Endodermal cell (in vitro differentiated cells): Measurements from ENCODE around the gene TRIM2. TPM values are rescaled to one million over a fixed set of nuclear protein-coding genes. Genes with fewer than 3 reads are reported as not detected.

Experiments
- DNase-seq: peaks from one replicate; pipeline ENCODE4 v3.0.0-alpha.2; 2017
- H3K27ac ChIP-seq: 2 replicates; pipeline ENCODE4 v1.5.1; 2013; ENCODE audit warnings: mild to moderate bottlenecking, low read depth, low read length, moderate library complexity
- H3K27me3 ChIP-seq: 2 replicates; pipeline ENCODE4 v1.6.1; 2013; ENCODE audit warnings: mild to moderate bottlenecking, low read length, moderate library complexity; ENCODE audit not compliant: insufficient read depth, control insufficient read depth, poor library complexity, severe bottlenecking
- H3K36me3 ChIP-seq: 2 replicates; pipeline ENCODE4 v1.7.0; 2013; ENCODE audit warnings: mild to moderate bottlenecking, low read length, moderate library complexity; ENCODE audit not compliant: control insufficient read depth, insufficient read depth
- H3K4me1 ChIP-seq: one replicate; pipeline ENCODE4 v1.7.0; 2013; ENCODE audit warnings: low read length; ENCODE audit not compliant: control insufficient read depth, insufficient read depth
- H3K4me3 ChIP-seq: 2 replicates; pipeline ENCODE4 v1.5.1; 2013; ENCODE audit warnings: mild to moderate bottlenecking, low read length, moderate library complexity
- H3K9ac ChIP-seq: 2 replicates; pipeline ENCODE4 v1.6.1; 2013; ENCODE audit warnings: mild to moderate bottlenecking, low read length, moderate library complexity; ENCODE audit not compliant: poor library complexity, severe bottlenecking; ENCODE audit errors: extremely low read depth
- H3K9me3 ChIP-seq: 2 replicates; pipeline ENCODE4 v1.6.1; 2013; ENCODE audit warnings: mild to moderate bottlenecking, low read length, moderate library complexity; ENCODE audit not compliant: control insufficient read depth
- H3K27ac Mint-ChIP-seq: 2 replicates; pipeline ENCODE4 v1.8.0; 2020; ENCODE audit warnings: mixed read lengths
- H3K27me3 Mint-ChIP-seq: 2 replicates; pipeline ENCODE4 v1.8.0; 2021; ENCODE audit warnings: mild to moderate bottlenecking, mixed read lengths; ENCODE audit not compliant: insufficient read depth
- H3K36me3 Mint-ChIP-seq: 2 replicates; pipeline ENCODE4 v1.8.0; 2020; ENCODE audit warnings: low read depth, mixed read lengths
- H3K4me1 Mint-ChIP-seq: 2 replicates; pipeline ENCODE4 v1.8.0; 2020; ENCODE audit warnings: mixed read lengths
- H3K4me3 Mint-ChIP-seq: 2 replicates; pipeline ENCODE4 v1.8.0; 2020; ENCODE audit warnings: mild to moderate bottlenecking, moderate library complexity, mixed read lengths
- H3K9me3 Mint-ChIP-seq: 2 replicates; pipeline ENCODE4 v1.8.0; 2020; ENCODE audit warnings: mild to moderate bottlenecking, mixed read lengths
- CTCF ChIP-seq: fragments of 200-600 bp; sonication (generic); conservative IDR thresholded peaks from 2 replicates; pipeline ENCODE4 v1.5.0; 2021; ENCODE audit warnings: antibody characterized with exemption, mild to moderate bottlenecking
- WGBS, 2 experiments: methylation state at CpG; one replicate each; pipeline versions ENCODE4 v1.1.5 to v1.1.7; 2013; ENCODE audit warnings: missing lambda C conversion rate in 2 of 2, mixed read lengths in 1 of 2; ENCODE audit not compliant: insufficient coverage in 1 of 2, insufficient read length in 1 of 2; 5-methylcytosine and 5-hydroxymethylcytosine counted together
- total RNA-seq, 2 donors: library from RNA; stranded (reverse); fragmentation: NEBNext Ultra II Directional in 1 of 2; extraction: Animal tissue kit (Norgen Biotek cat#: 25700) in 1 of 2; gene quantifications; 2 replicates in 1 of 2; 3 replicates in 1 of 2; pipeline ENCODE4 v1.2.1, GENCODE V29; 2021

Gene TRIM2
- total RNA-seq, 2 donors from 2014 or later = 31.8 to 56.1 TPM

- H3K27ac Mint-ChIP-seq = no peak overlapping the region
- Histone ChIP-seq H3K36me3 (peaks cover 35% of the 10 kb centered on the region), H3K4me1 (peaks cover 9% of the 10 kb centered on the region), H3K27ac (peak overlapping the region; percentile 96), H3K9me3 (no peaks in the 10 kb centered on the region), H3K27me3 (no peaks in the 10 kb centered on the region), H3K9ac (no peak overlapping the region), H3K4me3 (no peak overlapping the region)
- H3K36me3 Mint-ChIP-seq = peaks cover 51% of the 10 kb centered on the region
- peaks cover 24% of the 10 kb centered on the region for H3K4me1 Mint-ChIP-seq
- peaks cover 61% of the 10 kb centered on the region for H3K27me3 Mint-ChIP-seq
- no peaks in the 10 kb centered on the region for H3K9me3 Mint-ChIP-seq
- 86 to 94% methylated on average over 3 to 5 of the region's 5 CpGs for WGBS, 2 experiments
- DNase-seq = no peak
- H3K4me3 Mint-ChIP-seq = no peak overlapping the region
- no peak for TF ChIP-seq CTCF
Observed at GRCh38 chr4:153211986-153212728, 7.9 kb downstream of the TRIM2 start.

GRCh38 chr4:153212736-153213135, 8.5 kb downstream of the TRIM2 start:
- no peak overlapping the region for H3K4me3 ChIP-seq
- H3K36me3 Mint-ChIP-seq = peaks cover 56% of the 10 kb centered on the region
- peaks cover 18% of the 10 kb centered on the region for H3K4me1 Mint-ChIP-seq
- no peak for TF ChIP-seq CTCF
- no peak overlapping the region for H3K4me3 Mint-ChIP-seq
- WGBS, 2 experiments = 84 to 90% methylated on average over 1 of the region's 1 CpG
- peaks cover 7% of the 10 kb centered on the region for H3K4me1 ChIP-seq
- H3K27me3 Mint-ChIP-seq = peaks cover 63% of the 10 kb centered on the region
- peaks cover 5% of the 10 kb centered on the region for H3K9me3 ChIP-seq
- H3K9ac ChIP-seq = no peak overlapping the region
- no peak overlapping the region for H3K27ac Mint-ChIP-seq
- no peaks in the 10 kb centered on the region for H3K9me3 Mint-ChIP-seq
- no peaks in the 10 kb centered on the region for H3K27me3 ChIP-seq
- H3K36me3 ChIP-seq = peaks cover 41% of the 10 kb centered on the region
- no peak for DNase-seq
- peak overlapping the region; percentile 96 for H3K27ac ChIP-seq

DNA sequence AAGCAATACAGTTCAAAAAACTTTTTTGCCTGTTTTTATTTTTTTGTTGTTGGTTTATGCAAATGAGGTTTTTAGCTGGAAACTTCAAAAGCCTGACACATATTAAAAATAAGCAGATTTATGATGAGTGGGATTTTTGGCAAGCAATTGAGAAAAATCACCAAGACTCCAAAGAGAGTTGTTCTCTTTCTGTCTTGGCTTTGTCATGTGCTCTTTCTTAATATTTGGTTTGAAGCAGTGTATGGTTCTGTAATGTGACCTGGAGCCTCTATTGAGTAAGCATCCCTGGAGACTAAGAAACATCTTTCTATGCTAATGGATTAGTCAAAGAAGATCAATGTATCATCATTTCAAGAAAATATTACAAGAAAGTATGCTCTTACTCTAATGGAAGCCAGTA, 11.7 kb downstream of the TRIM2 start:
- Histone ChIP-seq H3K36me3 (peaks cover 24% of the 10 kb centered on the region), H3K9ac (no peak overlapping the region), H3K9me3 (peaks cover 6% of the 10 kb centered on the region), H3K27ac (peak overlapping the region; percentile 12), H3K4me3 (no peak overlapping the region), H3K4me1 (peaks cover 2% of the 10 kb centered on the region), H3K27me3 (no peaks in the 10 kb centered on the region)
- Mint-ChIP-seq H3K9me3 (no peaks in the 10 kb centered on the region), H3K4me1 (peaks cover 12% of the 10 kb centered on the region), H3K27me3 (peaks cover 52% of the 10 kb centered on the region), H3K4me3 (no peak overlapping the region), H3K36me3 (peaks cover 39% of the 10 kb centered on the region), H3K27ac (no peak overlapping the region)
- TF ChIP-seq CTCF = no peak
- DNase-seq = no peak
